Fibroblast of lung (primary cell): ENCODE results near the gene MATN4.

Source experiments
- CTCF ChIP-seq, 2 donors: IDR thresholded peaks in 1 of 2; conservative IDR thresholded peaks in 1 of 2; 1 replicate in 1 of 2; 2 replicates in 1 of 2; pipeline ENCODE4 v1.5.1; 2011 to 2012; ENCODE audit warnings: low read length in 2 of 2, control low read depth in 1 of 2, inconsistent platforms in 1 of 2, low read depth in 1 of 2, mild to moderate bottlenecking in 1 of 2
- EZH2 ChIP-seq: IDR thresholded peaks from 2 replicates; pipeline ENCODE4 v1.5.1; 2012; ENCODE audit warnings: low read length, control low read depth, mild to moderate bottlenecking; ENCODE audit errors: missing control alignments

GRCh38 chr20:45246109-45246508 is 62.0 kb downstream of the MATN4 start:
- TF ChIP-seq CTCF (conservative IDR thresholded peaks at IDR 0.05 in 1 of 2, IDR thresholded peaks at IDR 0.05 in 1 of 2; ENCODE audit: low read depth in 1 of 2, low read length in 2 of 2) (no peak), EZH2 (no peak)
